CD14-positive monocyte (primary cell): ENCODE data around the gene MYO16. TPM values are rescaled to one million over a fixed set of nuclear protein-coding genes. Genes with fewer than 3 reads are reported as not detected.

Source experiments
- DNase-seq, 3 donors: peaks; one replicate each; pipeline ENCODE4 v3.0.0-alpha.2; 2011 to 2022
- H2AFZ ChIP-seq: 2 replicates; pipeline ENCODE4 v1.6.0; 2012; ENCODE audit warnings: mild to moderate bottlenecking, low read depth, low read length, inconsistent platforms; ENCODE audit not compliant: insufficient read depth, poor library complexity, severe bottlenecking
- H3K27ac ChIP-seq, 2 donors: 1 replicate in 1 of 2; 2 replicates in 1 of 2; pipeline ENCODE4 v1.5.1; 2012 to 2013; ENCODE audit warnings: low read length in 2 of 2, control low read depth in 1 of 2, inconsistent platforms in 1 of 2, low read depth in 1 of 2, mild to moderate bottlenecking in 1 of 2
- H3K27me3 ChIP-seq, 2 donors: one replicate each; pipeline versions ENCODE4 v1.6.0 to v1.6.1; 2011 to 2013; ENCODE audit warnings: low read length in 2 of 2; ENCODE audit not compliant: control insufficient read depth in 2 of 2, insufficient read depth in 2 of 2
- H3K36me3 ChIP-seq, 2 donors: replicated peaks in 1 of 2; 1 replicate in 1 of 2; 2 replicates in 1 of 2; pipeline versions ENCODE4 v1.5.1 to v1.6.1; 2012 to 2013; ENCODE audit warnings: low read length in 2 of 2, control low read depth in 1 of 2, inconsistent platforms in 1 of 2, mild to moderate bottlenecking in 1 of 2; ENCODE audit not compliant: insufficient read depth in 2 of 2, control insufficient read depth in 1 of 2
- H3K4me1 ChIP-seq, 2 donors: 1 replicate in 1 of 2; 2 replicates in 1 of 2; pipeline versions ENCODE4 v1.5.1 to v1.6.1; 2012 to 2013; ENCODE audit warnings: low read length in 2 of 2, control low read depth in 1 of 2, inconsistent platforms in 1 of 2, mild to moderate bottlenecking in 1 of 2, moderate library complexity in 1 of 2; ENCODE audit not compliant: insufficient read depth in 2 of 2, control insufficient read depth in 1 of 2
- H3K4me2 ChIP-seq: replicated peaks from 2 replicates; pipeline ENCODE3; 2012; ENCODE audit warnings: low read length, moderate library complexity, mild to moderate bottlenecking; ENCODE audit not compliant: poor library complexity, severe bottlenecking; ENCODE audit errors: extremely low read depth
- H3K4me3 ChIP-seq, 3 experiments: fragments of 200-600 bp in 1 of 3; sonication (generic) in 1 of 3; replicated peaks in 1 of 3; 1 replicate in 2 of 3; 2 replicates in 1 of 3; pipeline ENCODE4 v1.5.1; 2011 to 2013; ENCODE audit warnings: low read length in 3 of 3, mild to moderate bottlenecking in 3 of 3, control low read depth in 2 of 3, low read depth in 2 of 3, inconsistent platforms in 1 of 3, moderate library complexity in 1 of 3
- H3K79me2 ChIP-seq: 2 replicates; pipeline ENCODE4 v1.6.0; 2012; ENCODE audit warnings: mild to moderate bottlenecking, control low read depth, inconsistent platforms, low read length, moderate library complexity; ENCODE audit not compliant: insufficient read depth
- H3K9ac ChIP-seq: 2 replicates; pipeline ENCODE4 v1.6.0; 2017; ENCODE audit warnings: low read length, mild to moderate bottlenecking; ENCODE audit not compliant: insufficient read depth, poor library complexity, severe bottlenecking
- H3K9me3 ChIP-seq, 2 donors: replicated peaks in 1 of 2; 1 replicate in 1 of 2; 2 replicates in 1 of 2; pipeline versions ENCODE4 v1.5.1 to v1.6.1; 2012 to 2013; ENCODE audit warnings: low read length in 2 of 2, control low read depth in 1 of 2; ENCODE audit not compliant: control insufficient read depth in 1 of 2, insufficient read depth in 1 of 2
- H4K20me1 ChIP-seq: 2 replicates; pipeline ENCODE4 v1.6.0; 2012; ENCODE audit warnings: mild to moderate bottlenecking, low read length, control low read depth, moderate library complexity; ENCODE audit not compliant: insufficient read depth
- H3K27ac Mint-ChIP-seq, 7 donors: one replicate each; pipeline ENCODE4 v1.8.0; 2020; ENCODE audit warnings: mild to moderate bottlenecking in 7 of 7, mixed read lengths in 7 of 7, moderate library complexity in 6 of 7, inconsistent platforms in 2 of 7
- H3K27me3 Mint-ChIP-seq, 3 donors: one replicate each; pipeline ENCODE4 v1.8.0; 2021 to 2022; ENCODE audit warnings: low read depth in 3 of 3, mild to moderate bottlenecking in 3 of 3, mixed read lengths in 3 of 3, moderate library complexity in 3 of 3, inconsistent platforms in 1 of 3
- H3K36me3 Mint-ChIP-seq, 2 donors: one replicate each; pipeline ENCODE4 v1.8.0; 2020; ENCODE audit warnings: mixed read lengths in 2 of 2, inconsistent platforms in 1 of 2, mild to moderate bottlenecking in 1 of 2
- H3K4me1 Mint-ChIP-seq: one replicate; pipeline ENCODE4 v1.8.0; 2020; ENCODE audit warnings: mild to moderate bottlenecking, mixed read lengths
- H3K4me3 Mint-ChIP-seq, 2 donors: one replicate each; pipeline ENCODE4 v1.8.0; 2020; ENCODE audit warnings: mild to moderate bottlenecking in 2 of 2, mixed read lengths in 2 of 2, moderate library complexity in 1 of 2
- H3K9me3 Mint-ChIP-seq, 7 donors: one replicate each; pipeline ENCODE4 v1.8.0; 2020 to 2022; ENCODE audit warnings: mixed read lengths in 7 of 7, mild to moderate bottlenecking in 6 of 7, moderate library complexity in 6 of 7, inconsistent platforms in 2 of 7
- CTCF ChIP-seq: fragments of 200-600 bp; IDR thresholded peaks from one replicate; pipeline ENCODE4 v1.8.0; 2022; ENCODE audit warnings: antibody characterized with exemption, mild to moderate bottlenecking
- WGBS: methylation state at CpG from one replicate; pipeline ENCODE4 v1.1.5; 2013; ENCODE audit warnings: missing lambda C conversion rate; ENCODE audit not compliant: insufficient coverage; 5-methylcytosine and 5-hydroxymethylcytosine counted together
- intact Hi-C, 2 donors: fragments of 100-400 bp; cut with micrococcal nuclease; formaldehyde crosslinking; loops; one replicate each; pipeline versions ENCODE4 v1.15.0 to v1.15.1; 2023
- polyA plus RNA-seq, 3 donors: library from polyadenylated mRNA; depleted of rRNA in 1 of 3; unstranded in 2 of 3; stranded (reverse) in 1 of 3; fragments of 300-500 nt in 2 of 3; fragments of >200 nt in 1 of 3; fragmentation: Illumina TruSeq in 2 of 3; gene quantifications; 1 replicate in 2 of 3; 2 replicates in 1 of 3; pipeline ENCODE4 v1.2.3, GENCODE V29; 2012 to 2021

The MYO16 gene
- polyA plus RNA-seq, 3 donors, result not detected

- H4K20me1 ChIP-seq, result no peaks in the 10 kb centered on the region
- H3K27me3 ChIP-seq, result no peaks in the 10 kb centered on the region
- Mint-ChIP-seq H3K36me3 (no peaks in the 10 kb centered on the region), H3K27me3 (peaks cover 0 to 2% (median 0%) of the 10 kb centered on the region in 3 donors), H3K4me3 (no peak overlapping the region), H3K27ac (no peak overlapping the region), H3K9me3 (peaks cover 3 to 22% (median 16%) of the 10 kb centered on the region in 7 donors), H3K4me1 (no peaks in the 10 kb centered on the region)
- H3K4me1 ChIP-seq, result no peaks in the 10 kb centered on the region
- no peaks in the 10 kb centered on the region for H3K79me2 ChIP-seq
- no CpG with 5 or more reads among the region's 2 CpGs for WGBS
- H3K4me2 ChIP-seq, result no peak overlapping the region
- no peak overlapping the region for H2AFZ ChIP-seq
- H3K4me3 ChIP-seq, result no peak overlapping the region
- no peak overlapping the region for H3K27ac ChIP-seq
- TF ChIP-seq CTCF, result no peak
- H3K36me3 ChIP-seq, result no peaks in the 10 kb centered on the region
- peaks cover 11 to 23% of the 10 kb centered on the region in 2 donors for H3K9me3 ChIP-seq
- no peak for DNase-seq
- no peak overlapping the region for H3K9ac ChIP-seq
- intact Hi-C loops, result no loop called here
These were observed 113.5 kb downstream of the MYO16 start for GRCh38 chr13:108742701-108743451.

- H3K27me3 Mint-ChIP-seq, result peaks cover 0 to 2% (median 0%) of the 10 kb centered on the region in 3 donors
- H3K4me1 ChIP-seq, result no peaks in the 10 kb centered on the region
These were observed 114.1 kb downstream of the MYO16 start for GRCh38 chr13:108743522-108743921.

More at GRCh38 chr13:108743522-108743921, 114.1 kb downstream of the MYO16 start:
- Histone ChIP-seq H3K9ac (no peak overlapping the region), H4K20me1 (no peaks in the 10 kb centered on the region), H3K4me3 (no peak overlapping the region), H3K4me2 (no peak overlapping the region), H3K27me3 (no peaks in the 10 kb centered on the region), H3K27ac (no peak overlapping the region), H2AFZ (no peak overlapping the region), H3K79me2 (no peaks in the 10 kb centered on the region), H3K9me3 (peaks cover 11 to 23% of the 10 kb centered on the region in 2 donors), H3K36me3 (no peaks in the 10 kb centered on the region)
- DNase-seq, result no peak
- intact Hi-C loops, result no loop called here
- Mint-ChIP-seq H3K4me3 (no peak overlapping the region), H3K27ac (no peak overlapping the region), H3K4me1 (no peaks in the 10 kb centered on the region), H3K9me3 (peaks cover 3 to 19% (median 16%) of the 10 kb centered on the region in 7 donors), H3K36me3 (no peaks in the 10 kb centered on the region)
- 85% methylated on average over 2 of the region's 4 CpGs for WGBS
- TF ChIP-seq CTCF, result no peak
